ENCODE measurements around the gene TMEM182.

- TF ChIP-seq MYC (IDR thresholded peaks at IDR 0.05; ENCODE audit: low read depth, low read length) = no peak
- TF ChIP-seq, protein P1, sequence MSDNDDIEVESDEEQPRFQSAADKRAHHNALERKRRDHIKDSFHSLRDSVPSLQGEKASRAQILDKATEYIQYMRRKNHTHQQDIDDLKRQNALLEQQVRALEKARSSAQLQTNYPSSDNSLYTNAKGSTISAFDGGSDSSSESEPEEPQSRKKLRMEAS (IDR thresholded peaks at IDR 0.05; ENCODE audit: low read depth, low read length) = no peak
- TF ChIP-seq CTCF (IDR thresholded peaks at IDR 0.05; ENCODE audit: low read depth, low read length) = no peak
Observed at GRCh38 chr2:102780467-102780866, 18.6 kb downstream of the TMEM182 start.

Data from NB4 (cell line).